ENCODE data around the gene DLGAP4. TPM values are rescaled to one million over a fixed set of nuclear protein-coding genes. Genes with fewer than 3 reads are reported as not detected.

Gene DLGAP4
- total RNA-seq, 2 donors from 2014 or later = 62.9 to 78.2 TPM

GRCh38 chr20:36268440-36269342, 37.4 kb upstream of the DLGAP4 start:
- Mint-ChIP-seq H3K36me3 (ENCODE audit: low read depth) (no peaks in the 10 kb centered on the region), H3K4me1 (no peaks in the 10 kb centered on the region), H3K9me3 (no peaks in the 10 kb centered on the region), H3K27me3 (ENCODE audit: insufficient read depth) (peaks cover 11% of the 10 kb centered on the region), H3K4me3 (no peak overlapping the region), H3K27ac (no peak overlapping the region)
- H3K36me3 ChIP-seq (ENCODE audit: control insufficient read depth, insufficient read depth, low read length) = no peaks in the 10 kb centered on the region
- H3K27me3 ChIP-seq (ENCODE audit: control insufficient read depth, insufficient read depth, low read length, poor library complexity, severe bottlenecking) = no peaks in the 10 kb centered on the region
- H3K9ac ChIP-seq (ENCODE audit: extremely low read depth, low read length, poor library complexity, severe bottlenecking) = no peak overlapping the region
- TF ChIP-seq, protein P1, sequence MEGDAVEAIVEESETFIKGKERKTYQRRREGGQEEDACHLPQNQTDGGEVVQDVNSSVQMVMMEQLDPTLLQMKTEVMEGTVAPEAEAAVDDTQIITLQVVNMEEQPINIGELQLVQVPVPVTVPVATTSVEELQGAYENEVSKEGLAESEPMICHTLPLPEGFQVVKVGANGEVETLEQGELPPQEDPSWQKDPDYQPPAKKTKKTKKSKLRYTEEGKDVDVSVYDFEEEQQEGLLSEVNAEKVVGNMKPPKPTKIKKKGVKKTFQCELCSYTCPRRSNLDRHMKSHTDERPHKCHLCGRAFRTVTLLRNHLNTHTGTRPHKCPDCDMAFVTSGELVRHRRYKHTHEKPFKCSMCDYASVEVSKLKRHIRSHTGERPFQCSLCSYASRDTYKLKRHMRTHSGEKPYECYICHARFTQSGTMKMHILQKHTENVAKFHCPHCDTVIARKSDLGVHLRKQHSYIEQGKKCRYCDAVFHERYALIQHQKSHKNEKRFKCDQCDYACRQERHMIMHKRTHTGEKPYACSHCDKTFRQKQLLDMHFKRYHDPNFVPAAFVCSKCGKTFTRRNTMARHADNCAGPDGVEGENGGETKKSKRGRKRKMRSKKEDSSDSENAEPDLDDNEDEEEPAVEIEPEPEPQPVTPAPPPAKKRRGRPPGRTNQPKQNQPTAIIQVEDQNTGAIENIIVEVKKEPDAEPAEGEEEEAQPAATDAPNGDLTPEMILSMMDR (conservative IDR thresholded peaks at IDR 0.05) = no peak
- no peak overlapping the region for H3K4me3 ChIP-seq (ENCODE audit: low read length)
- H3K9me3 ChIP-seq (ENCODE audit: control insufficient read depth, low read length) = no peaks in the 10 kb centered on the region
- 81 to 97% methylated on average over 5 to 8 of the region's 10 CpGs for WGBS, 2 experiments (ENCODE audit: insufficient coverage in 1 of 2, insufficient read length in 1 of 2)
- no peak overlapping the region for H3K27ac ChIP-seq (ENCODE audit: low read depth, low read length)
- H3K4me1 ChIP-seq (ENCODE audit: control insufficient read depth, insufficient read depth, low read length) = no peaks in the 10 kb centered on the region
- no peak for DNase-seq

- no peak overlapping the region for H3K27ac ChIP-seq (ENCODE audit: low read depth, low read length)
- H3K36me3 ChIP-seq (ENCODE audit: control insufficient read depth, insufficient read depth, low read length) = no peaks in the 10 kb centered on the region
- TF ChIP-seq, protein P1 (conservative IDR thresholded peaks at IDR 0.05) = no peak
- DNase-seq = no peak
- H3K9me3 ChIP-seq (ENCODE audit: control insufficient read depth, low read length) = no peaks in the 10 kb centered on the region
- no peaks in the 10 kb centered on the region for H3K4me1 ChIP-seq (ENCODE audit: control insufficient read depth, insufficient read depth, low read length)
- Mint-ChIP-seq H3K27ac (no peak overlapping the region), H3K4me3 (no peak overlapping the region), H3K9me3 (no peaks in the 10 kb centered on the region), H3K4me1 (no peaks in the 10 kb centered on the region), H3K36me3 (ENCODE audit: low read depth) (no peaks in the 10 kb centered on the region), H3K27me3 (ENCODE audit: insufficient read depth) (peaks cover 8% of the 10 kb centered on the region)
- no peaks in the 10 kb centered on the region for H3K27me3 ChIP-seq (ENCODE audit: control insufficient read depth, insufficient read depth, low read length, poor library complexity, severe bottlenecking)
- 93 to 100% methylated on average over 2 of the region's 2 CpGs for WGBS, 2 experiments (ENCODE audit: insufficient coverage in 1 of 2, insufficient read length in 1 of 2)
- H3K9ac ChIP-seq (ENCODE audit: extremely low read depth, low read length, poor library complexity, severe bottlenecking) = no peak overlapping the region
- H3K4me3 ChIP-seq (ENCODE audit: low read length) = no peak overlapping the region
These were observed 36.6 kb upstream of the DLGAP4 start for GRCh38 chr20:36269507-36269906.

DNA sequence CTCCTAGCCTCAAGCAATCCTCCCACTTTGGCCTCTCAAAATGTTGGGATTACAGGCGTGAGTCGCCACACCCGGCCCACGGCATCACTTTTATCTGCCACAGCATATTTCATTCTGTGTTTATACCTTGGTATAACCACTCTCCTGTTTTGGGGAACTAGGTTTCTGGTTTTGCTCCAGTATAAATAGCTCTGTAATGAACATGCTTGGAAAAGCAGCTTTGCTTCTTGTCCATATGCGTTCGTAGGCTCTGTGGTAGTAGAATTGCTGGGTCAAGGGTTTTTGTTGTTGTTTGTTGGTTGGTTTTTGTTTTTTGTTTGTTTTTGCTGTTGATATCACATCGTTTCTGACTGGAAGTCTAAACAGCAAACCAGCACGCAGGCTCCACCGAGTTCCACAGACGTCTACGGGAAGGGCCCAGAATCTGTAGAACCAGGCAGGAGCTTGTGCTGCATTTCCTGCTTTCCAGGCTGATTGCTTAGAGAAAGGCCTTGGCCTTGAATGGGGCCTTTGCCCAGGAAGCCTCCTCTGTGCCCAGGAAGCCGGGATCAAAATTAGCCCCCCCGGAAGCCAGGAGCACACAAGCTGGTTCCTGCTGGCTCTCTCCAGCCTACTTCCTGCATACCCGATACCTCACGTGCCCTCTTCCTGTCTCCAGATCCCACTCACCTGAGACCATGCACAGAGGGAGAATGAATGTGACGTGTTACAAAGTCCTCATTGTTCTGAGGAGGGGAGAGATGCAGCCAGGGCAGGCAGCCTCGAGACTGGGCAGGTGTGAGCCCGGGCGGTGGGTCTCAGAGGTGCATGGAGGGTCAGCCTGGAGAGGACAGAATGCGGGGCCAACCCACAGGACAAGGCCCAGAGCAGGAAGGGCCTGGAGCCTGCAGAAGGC, 35.1 kb upstream of the DLGAP4 start:
- Histone ChIP-seq H3K4me3 (ENCODE audit: low read length) (no peak overlapping the region), H3K9me3 (ENCODE audit: control insufficient read depth, low read length) (no peaks in the 10 kb centered on the region), H3K36me3 (ENCODE audit: control insufficient read depth, insufficient read depth, low read length) (no peaks in the 10 kb centered on the region), H3K9ac (ENCODE audit: extremely low read depth, low read length, poor library complexity, severe bottlenecking) (no peak overlapping the region), H3K27me3 (ENCODE audit: control insufficient read depth, insufficient read depth, low read length, poor library complexity, severe bottlenecking) (no peaks in the 10 kb centered on the region), H3K27ac (ENCODE audit: low read depth, low read length) (no peak overlapping the region), H3K4me1 (ENCODE audit: control insufficient read depth, insufficient read depth, low read length) (no peaks in the 10 kb centered on the region)
- H3K4me1 Mint-ChIP-seq = no peaks in the 10 kb centered on the region
- TF ChIP-seq, protein P1 (conservative IDR thresholded peaks at IDR 0.05) = no peak
- H3K27ac Mint-ChIP-seq = no peak overlapping the region
- no peaks in the 10 kb centered on the region for H3K36me3 Mint-ChIP-seq (ENCODE audit: low read depth)
- no peaks in the 10 kb centered on the region for H3K9me3 Mint-ChIP-seq
- H3K4me3 Mint-ChIP-seq = no peak overlapping the region
- DNase-seq = peak; percentile 66
- H3K27me3 Mint-ChIP-seq (ENCODE audit: insufficient read depth) = no peaks in the 10 kb centered on the region
- WGBS, 2 experiments (ENCODE audit: insufficient coverage in 1 of 2, insufficient read length in 1 of 2) = 88 to 92% methylated on average over 17 to 20 of the region's 20 CpGs

All from endodermal cell (in vitro differentiated cells).